NCI-H1417 treated with DMSO at 0.1 percent for 48 hours (cell line): Measurements from ENCODE around the gene KIAA0586.
"Not testable (repeated sequence)": the region's sequence is repeated elsewhere in the genome, so short reads cannot be mapped to it uniquely, and the experiment has no call there.

Source experiments
- DNase-seq: peaks from one replicate; lab custom pipeline; 2025; lab: John Stamatoyannopoulos, UW

Gene KIAA0586

GRCh38 chr14:58427281-58428117 is at the start of gene KIAA0586, which contains the start of gene TIMM9:
Gene KIAA0586 (plus strand): TSS chr14:58427719. CDS start chr14:58428265, 546 bp downstream.
Gene TIMM9 (minus strand): TSS chr14:58427531. CDS start chr14:58411945, 15,586 bp downstream.
- peak; percentile 91 for DNase-seq

GRCh38 chr14:58390830-58391229 is 36.7 kb upstream of the KIAA0586 start:
- DNase-seq: no peak

- DNase-seq: no peak
These were observed 32.0 kb upstream of the KIAA0586 start for GRCh38 chr14:58395562-58395811.

GRCh38 chr14:58395812-58396788 is 31.4 kb upstream of the KIAA0586 start, which contains the start of gene TOMM20L:
Gene TOMM20L (plus strand): TSS chr14:58395930. CDS start chr14:58395958, 28 bp downstream.
- DNase-seq: no peak

GRCh38 chr14:58397156-58397555 is 30.4 kb upstream of the KIAA0586 start:
- DNase-seq: no peak

- no peak for DNase-seq
These were observed 29.0 kb upstream of the KIAA0586 start for GRCh38 chr14:58398495-58398894.

GRCh38 chr14:58398895-58399294 is 28.6 kb upstream of the KIAA0586 start:
- no peak for DNase-seq

- DNase-seq: no peak
These were observed 25.9 kb upstream of the KIAA0586 start for GRCh38 chr14:58401587-58401986.

GRCh38 chr14:58408681-58409215 is 18.8 kb upstream of the KIAA0586 start:
- DNase-seq: no peak

- no peak for DNase-seq
These were observed 12.7 kb upstream of the KIAA0586 start for GRCh38 chr14:58414845-58415244.

- no peak for DNase-seq
These were observed 11.6 kb upstream of the KIAA0586 start for GRCh38 chr14:58415636-58416547.

- not testable (repeated sequence) for DNase-seq
These were observed 10.6 kb upstream of the KIAA0586 start for GRCh38 chr14:58416934-58417333.

GRCh38 chr14:58426670-58427280 is 744 bp upstream of the KIAA0586 start:
- peak; percentile 84 for DNase-seq

GRCh38 chr14:58428118-58428683 is 682 bp downstream of the KIAA0586 start:
- DNase-seq: peak; percentile 7

GRCh38 chr14:58430156-58430555 is 2.6 kb downstream of the KIAA0586 start:
- no peak for DNase-seq

- no peak for DNase-seq
These were observed 12.0 kb downstream of the KIAA0586 start for GRCh38 chr14:58439476-58439875.

- DNase-seq: no peak
These were observed 17.1 kb downstream of the KIAA0586 start for GRCh38 chr14:58444627-58445026.

GRCh38 chr14:58455593-58456265 is 28.2 kb downstream of the KIAA0586 start:
- DNase-seq: no peak

GRCh38 chr14:58460772-58461171 is 33.3 kb downstream of the KIAA0586 start:
- DNase-seq: no peak

- DNase-seq: no peak
These were observed 35.6 kb downstream of the KIAA0586 start for GRCh38 chr14:58463147-58463546.
